Transverse colon (tissue), 3 donors: Measurements from ENCODE around the gene TIE1.

Experiments
- CTCF ChIP-seq, 5 experiments: fragments of 200-600 bp in 3 of 5; fragments of 450-650 bp in 2 of 5; sonication (generic) in 3 of 5; IDR thresholded peaks; 1 replicate in 2 of 5; 2 replicates in 3 of 5; pipeline ENCODE4 v1.5.1; 2016 to 2017; ENCODE audit warnings: antibody characterized with exemption in 5 of 5, inconsistent platforms in 3 of 5, mild to moderate bottlenecking in 2 of 5, moderate library complexity in 1 of 5
- POLR2A ChIP-seq: fragments of 450-650 bp; IDR thresholded peaks from one replicate; pipeline ENCODE4 v1.6.1; 2016; ENCODE audit warnings: antibody characterized with exemption, mild to moderate bottlenecking, moderate library complexity

GRCh38 chr1:43372172-43372571 lies 71.4 kb downstream of the TIE1 start:
- TF ChIP-seq CTCF (IDR thresholded peaks at IDR 0.05) (no peak), POLR2A (no peak)
